Neuronal stem cell (in vitro differentiated cells): ENCODE measurements around the gene SSTR5.

Experiments used
- DNase-seq: peaks from one replicate; pipeline ENCODE4 v3.0.0-alpha.2; 2013; ENCODE audit warnings: low spot score
- H2AFZ ChIP-seq: one replicate; pipeline ENCODE4 v1.6.1; 2013; ENCODE audit warnings: mild to moderate bottlenecking, low read length, inconsistent platforms
- H2AK5ac ChIP-seq: 2 replicates; pipeline ENCODE4 v1.6.1; 2013; ENCODE audit warnings: low read depth, mild to moderate bottlenecking, inconsistent platforms, low read length, moderate library complexity, mixed read lengths
- H2BK120ac ChIP-seq: 2 replicates; pipeline ENCODE4 v1.6.1; 2013; ENCODE audit warnings: low read depth, mild to moderate bottlenecking, inconsistent platforms, low read length, moderate library complexity, mixed read lengths
- H2BK12ac ChIP-seq: one replicate; pipeline ENCODE4 v1.6.1; 2013; ENCODE audit warnings: low read length, inconsistent platforms
- H2BK15ac ChIP-seq: 2 replicates; pipeline ENCODE4 v1.6.1; 2013; ENCODE audit warnings: mild to moderate bottlenecking, low read length, inconsistent platforms, mixed read lengths
- H2BK5ac ChIP-seq: one replicate; pipeline ENCODE4 v1.6.1; 2013; ENCODE audit warnings: inconsistent platforms, mild to moderate bottlenecking, low read length, moderate library complexity
- H3K14ac ChIP-seq: one replicate; pipeline ENCODE4 v1.6.1; 2013; ENCODE audit warnings: low read length, inconsistent platforms
- H3K18ac ChIP-seq: 2 replicates; pipeline ENCODE4 v1.6.1; 2013; ENCODE audit warnings: low read length, inconsistent platforms
- H3K23ac ChIP-seq: 2 replicates; pipeline ENCODE4 v1.6.1; 2013; ENCODE audit warnings: low read depth, mild to moderate bottlenecking, mixed read lengths, low read length, inconsistent platforms; ENCODE audit not compliant: poor library complexity
- H3K27ac ChIP-seq: replicated peaks from 3 replicates; pipeline ENCODE4 v1.5.1; 2013; ENCODE audit warnings: low read length, inconsistent platforms
- H3K27me3 ChIP-seq, 3 experiments: 2 replicates each; pipeline ENCODE4 v1.6.1; 2013; ENCODE audit warnings: low read length in 3 of 3, mild to moderate bottlenecking in 2 of 3, inconsistent platforms in 1 of 3, low read depth in 1 of 3, mixed read lengths in 1 of 3, moderate library complexity in 1 of 3; ENCODE audit not compliant: control insufficient read depth in 3 of 3, insufficient read depth in 3 of 3
- H3K36me3 ChIP-seq, 2 donors: replicated peaks in 1 of 2; 2 replicates each; pipeline ENCODE4 v1.6.1; 2013; ENCODE audit warnings: low read length in 2 of 2; ENCODE audit not compliant: control insufficient read depth in 2 of 2, insufficient read depth in 2 of 2
- H3K4ac ChIP-seq: 2 replicates; pipeline ENCODE4 v1.6.1; 2013; ENCODE audit warnings: inconsistent platforms, mild to moderate bottlenecking, low read length, moderate library complexity
- H3K4me1 ChIP-seq, 2 donors: 1 replicate in 1 of 2; 2 replicates in 1 of 2; pipeline ENCODE4 v1.6.1; 2013; ENCODE audit warnings: low read length in 2 of 2, low read depth in 1 of 2; ENCODE audit not compliant: control insufficient read depth in 2 of 2, insufficient read depth in 1 of 2
- H3K4me2 ChIP-seq: one replicate; pipeline ENCODE4 v1.6.1; 2013; ENCODE audit warnings: mild to moderate bottlenecking, low read length, inconsistent platforms; ENCODE audit not compliant: insufficient read depth, poor library complexity, severe bottlenecking
- H3K4me3 ChIP-seq, 2 donors: 2 replicates each; pipeline ENCODE4 v1.5.1; 2013; ENCODE audit warnings: low read length in 2 of 2, mild to moderate bottlenecking in 2 of 2, inconsistent platforms in 1 of 2, moderate library complexity in 1 of 2
- H3K79me1 ChIP-seq: one replicate; pipeline ENCODE4 v1.6.1; 2013; ENCODE audit warnings: low read depth, mild to moderate bottlenecking, inconsistent platforms, low read length, moderate library complexity
- H3K9ac ChIP-seq: one replicate; pipeline ENCODE4 v1.6.1; 2013; ENCODE audit warnings: mild to moderate bottlenecking, low read depth, low read length, inconsistent platforms; ENCODE audit not compliant: poor library complexity
- H3K9me3 ChIP-seq, 2 donors: replicated peaks in 1 of 2; 2 replicates each; pipeline versions ENCODE3 to v1.6.1; 2013; ENCODE audit warnings: low read length in 2 of 2, mild to moderate bottlenecking in 2 of 2, inconsistent platforms in 1 of 2, low read depth in 1 of 2, mixed read lengths in 1 of 2, moderate library complexity in 1 of 2; ENCODE audit not compliant: control insufficient read depth in 2 of 2, insufficient read depth in 1 of 2
- H4K8ac ChIP-seq: one replicate; pipeline ENCODE4 v1.6.1; 2013; ENCODE audit warnings: low read depth, mild to moderate bottlenecking, inconsistent platforms, low read length, moderate library complexity
- H4K91ac ChIP-seq: one replicate; pipeline ENCODE4 v1.6.1; 2013; ENCODE audit warnings: low read length, low read depth, mild to moderate bottlenecking, inconsistent platforms; ENCODE audit not compliant: poor library complexity
- WGBS, 2 donors: extraction: QIAGEN DNeasy Blood & Tissue Kit; methylation state at CpG; one replicate each; pipeline ENCODE4 v1.1.7; 2013; ENCODE audit warnings: missing lambda C conversion rate in 2 of 2, mixed read lengths in 1 of 2; ENCODE audit not compliant: insufficient read length in 2 of 2, insufficient replicate concordance in 1 of 2; ENCODE audit errors: extremely low coverage in 2 of 2; 5-methylcytosine and 5-hydroxymethylcytosine counted together

Gene SSTR5

GRCh38 chr16:1124795-1125194, 52.2 kb downstream of the SSTR5 start:
- DNase-seq, result no peak
- H3K4me1 ChIP-seq, result peaks cover 13 to 17% of the 10 kb centered on the region in 2 donors
- H3K9ac ChIP-seq, result no peak overlapping the region
- no CpG with 5 or more reads among the region's 11 CpGs for WGBS, 2 donors
- peak overlapping the region; percentile 98 for H2BK15ac ChIP-seq
- H2AK5ac ChIP-seq, result peak overlapping the region; percentile 98
- no peak overlapping the region for H3K4me2 ChIP-seq
- peak overlapping the region; percentile 73 for H3K23ac ChIP-seq
- H4K8ac ChIP-seq, result no peak overlapping the region
- H2BK120ac ChIP-seq, result no peak overlapping the region
- no peaks in the 10 kb centered on the region for H3K79me1 ChIP-seq
- no peak overlapping the region for H4K91ac ChIP-seq
- H3K18ac ChIP-seq, result peak overlapping the region; percentile 71
- peak overlapping the region; percentile 22 for H2BK12ac ChIP-seq
- no peak overlapping the region for H3K4ac ChIP-seq
- no peak overlapping the region for H3K4me3 ChIP-seq
- no peak overlapping the region for H2AFZ ChIP-seq
- no peak overlapping the region for H3K27ac ChIP-seq
- H3K36me3 ChIP-seq, result no peaks in the 10 kb centered on the region
- H2BK5ac ChIP-seq, result peak overlapping the region; percentile 53
- peak overlapping the region; percentile 38 for H3K14ac ChIP-seq
- peaks cover 0 to under 1% of the 10 kb centered on the region in 2 donors for H3K9me3 ChIP-seq
- peaks cover 0 to 29% (median 0%) of the 10 kb centered on the region in 3 experiments for H3K27me3 ChIP-seq

GRCh38 chr16:1125471-1125870, 52.9 kb downstream of the SSTR5 start:
- Histone ChIP-seq H2BK15ac (peak overlapping the region; percentile 87), H3K9me3 (peaks cover 0 to 2% of the 10 kb centered on the region in 2 donors), H3K79me1 (no peaks in the 10 kb centered on the region), H2BK120ac (no peak overlapping the region), H3K36me3 (no peaks in the 10 kb centered on the region), H3K27ac (no peak overlapping the region), H3K4me1 (peaks cover 11 to 15% of the 10 kb centered on the region in 2 donors), H3K4me3 (no peak overlapping the region), H2AFZ (no peak overlapping the region), H3K4ac (no peak overlapping the region), H3K27me3 (peaks cover 0 to 25% (median 0%) of the 10 kb centered on the region in 3 experiments), H2BK12ac (peak overlapping the region; percentile 58), H3K9ac (no peak overlapping the region), H3K4me2 (no peak overlapping the region), H4K91ac (no peak overlapping the region), H2BK5ac (peak overlapping the region; percentile 53), H4K8ac (no peak overlapping the region), H3K18ac (peak overlapping the region; percentile 85), H3K23ac (peak overlapping the region; percentile 73), H2AK5ac (peak overlapping the region; percentile 98), H3K14ac (no peak overlapping the region)
- WGBS, 2 donors, result no CpG with 5 or more reads among the region's 18 CpGs
- DNase-seq, result no peak

- Histone ChIP-seq H2AFZ (no peak overlapping the region), H3K23ac (no peak overlapping the region), H3K9ac (no peak overlapping the region), H3K4me1 (peaks cover 8 to 10% of the 10 kb centered on the region in 2 donors), H3K79me1 (no peaks in the 10 kb centered on the region), H2BK12ac (no peak overlapping the region), H3K4me3 (no peak overlapping the region), H3K4ac (no peak overlapping the region), H3K27me3 (peaks cover 0 to 25% (median 0%) of the 10 kb centered on the region in 3 experiments), H3K9me3 (peaks cover 0 to 2% of the 10 kb centered on the region in 2 donors), H2BK120ac (no peak overlapping the region), H2BK5ac (peak overlapping the region; percentile 78), H3K14ac (no peak overlapping the region), H3K27ac (no peak overlapping the region), H3K4me2 (no peak overlapping the region), H3K36me3 (no peaks in the 10 kb centered on the region), H2BK15ac (peak overlapping the region; percentile 10), H2AK5ac (peak overlapping the region; percentile 54), H3K18ac (peak overlapping the region; percentile 57), H4K91ac (no peak overlapping the region), H4K8ac (no peak overlapping the region)
- no CpG with 5 or more reads among the region's 17 CpGs for WGBS, 2 donors
- no peak for DNase-seq
Observed at GRCh38 chr16:1126044-1126443, 53.5 kb downstream of the SSTR5 start.

- Histone ChIP-seq H2AK5ac (peak overlapping the region; percentile 54), H3K9ac (peak overlapping the region; percentile 82), H3K4ac (no peak overlapping the region), H4K8ac (no peak overlapping the region), H3K79me1 (peaks cover 3% of the 10 kb centered on the region), H3K4me1 (peaks cover 5 to 7% of the 10 kb centered on the region in 2 donors), H3K36me3 (no peaks in the 10 kb centered on the region), H3K18ac (peak overlapping the region; percentile 11), H2BK5ac (peak overlapping the region; percentile 78), H4K91ac (no peak overlapping the region), H2BK12ac (peak overlapping the region; percentile 97), H2BK15ac (peak overlapping the region; percentile 89), H3K14ac (peak overlapping the region; percentile 94), H3K27me3 (peaks cover 0 to 26% (median 0%) of the 10 kb centered on the region in 3 experiments), H3K23ac (peak overlapping the region; percentile 44), H3K9me3 (peaks cover 0 to 2% of the 10 kb centered on the region in 2 donors), H2AFZ (no peak overlapping the region), H3K4me3 (no peak overlapping the region), H3K27ac (no peak overlapping the region), H2BK120ac (no peak overlapping the region), H3K4me2 (no peak overlapping the region)
- no CpG with 5 or more reads among the region's 10 CpGs for WGBS, 2 donors
- no peak for DNase-seq
Observed at GRCh38 chr16:1126586-1126985, 54.0 kb downstream of the SSTR5 start.
